Measurements from ENCODE around the gene AGMAT. TPM values are rescaled to one million over a fixed set of nuclear protein-coding genes. Genes with fewer than 3 reads are reported as not detected.
"Not testable (repeated sequence)": the region's sequence is repeated elsewhere in the genome, so short reads cannot be mapped to it uniquely, and the experiment has no call there.

The AGMAT gene
- total RNA-seq, 8 experiments from 2014 or later = 0.14 to 1.2 (median 0.65) TPM

DNA sequence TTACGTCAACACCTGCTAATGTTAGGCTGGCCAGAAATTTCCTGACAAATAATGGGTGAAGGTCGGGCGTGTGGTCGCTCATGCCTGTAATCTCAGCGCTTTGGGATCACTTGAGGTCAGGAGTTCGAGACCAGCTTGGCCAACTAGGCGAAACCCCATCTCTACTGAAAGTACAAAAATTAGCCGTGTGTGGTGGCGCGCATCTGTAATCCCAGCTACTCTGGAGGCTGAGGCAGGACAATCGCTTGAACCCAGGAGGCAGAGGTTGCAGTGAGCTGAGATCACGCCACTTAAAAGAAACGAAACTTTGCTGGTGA is 19.1 kb upstream of the AGMAT start:
- H3K27ac ChIP-seq = peak overlapping the region; percentile 52 to 72
- WGBS, 10 experiments = 67 to 96% (median 92%) methylated on average over 3 to 12 of the region's 13 CpGs; no CpG with 5 or more reads in 1 of the 10 experiments
- in situ Hi-C loops (cut with MboI; ENCODE audit: low pct_unique_long_range_greater_than_20kb in 2 of 9, low sequenced_read_pairs in 9 of 9, unreplicated experiment in 9 of 9); ATAC-seq (replicated peaks in 6 of 8): not testable (repeated sequence)
- H3K4me1 ChIP-seq (replicated peaks in 1 of 2) = peaks cover 11 to 15% of the 10 kb centered on the region in 2 donors
- H3K4me3 ChIP-seq = peak overlapping the region; percentile 56 to 81 (median 64)

DNA sequence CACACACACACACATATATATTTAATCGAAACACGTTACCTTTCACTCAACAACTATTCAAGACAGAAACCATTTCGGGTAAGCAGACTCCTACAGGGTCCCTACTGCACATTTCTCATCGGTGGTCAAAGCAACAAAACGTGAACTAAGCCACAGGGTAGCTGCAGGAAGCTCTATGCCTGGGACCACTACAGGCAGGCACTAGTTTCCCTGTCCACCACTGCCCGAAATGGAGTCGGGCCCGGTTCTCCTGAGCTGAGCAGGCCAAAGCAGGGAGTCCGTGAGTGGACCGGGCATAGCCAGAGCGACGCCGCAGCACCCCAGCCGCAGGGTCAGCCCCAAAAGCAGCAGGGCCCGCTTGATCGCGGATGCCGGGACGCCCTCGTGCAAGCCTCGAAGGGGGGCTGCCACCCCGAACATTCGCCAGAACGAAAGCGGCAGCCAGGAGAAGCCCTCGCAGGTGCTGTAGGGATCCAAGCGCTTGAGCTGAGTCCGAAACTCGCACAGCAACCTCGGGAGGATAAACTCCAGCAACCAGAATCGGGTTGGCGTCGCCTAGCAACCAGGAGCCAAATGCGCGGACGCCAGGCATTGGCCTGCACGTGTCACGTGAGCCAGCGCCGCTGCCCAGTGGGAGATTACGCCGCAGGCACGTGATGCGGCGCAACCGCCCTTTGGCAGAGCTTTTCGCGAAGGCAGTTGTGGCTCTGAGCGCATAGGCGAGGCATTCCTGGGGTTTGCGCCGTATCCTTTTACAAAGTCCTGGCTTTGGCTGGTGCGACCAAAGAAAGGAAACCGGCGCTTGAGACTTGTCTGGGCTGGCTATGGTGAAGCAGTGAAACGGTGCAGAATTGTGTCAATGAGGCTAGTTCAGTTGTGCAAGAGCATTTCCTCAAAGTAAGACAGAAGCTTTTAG is 18.5 kb upstream of the AGMAT start:
- peak; percentile 95 to 98 (median 96) for ATAC-seq (replicated peaks in 6 of 8)
- Histone ChIP-seq H3K27ac (peak overlapping the region; percentile 52 to 72), H3K4me3 (peak overlapping the region; percentile 56 to 81 (median 64)), H3K4me1 (replicated peaks in 1 of 2) (peaks cover 11 to 15% of the 10 kb centered on the region in 2 donors)
- in situ Hi-C loops (cut with MboI; ENCODE audit: low pct_unique_long_range_greater_than_20kb in 2 of 9, low sequenced_read_pairs in 9 of 9, unreplicated experiment in 9 of 9) = no loop called here
- WGBS, 10 experiments = 2 to 32% (median 4%) methylated on average over 5 to 46 of the region's 56 CpGs; no CpG with 5 or more reads in 2 of the 10 experiments

DNA sequence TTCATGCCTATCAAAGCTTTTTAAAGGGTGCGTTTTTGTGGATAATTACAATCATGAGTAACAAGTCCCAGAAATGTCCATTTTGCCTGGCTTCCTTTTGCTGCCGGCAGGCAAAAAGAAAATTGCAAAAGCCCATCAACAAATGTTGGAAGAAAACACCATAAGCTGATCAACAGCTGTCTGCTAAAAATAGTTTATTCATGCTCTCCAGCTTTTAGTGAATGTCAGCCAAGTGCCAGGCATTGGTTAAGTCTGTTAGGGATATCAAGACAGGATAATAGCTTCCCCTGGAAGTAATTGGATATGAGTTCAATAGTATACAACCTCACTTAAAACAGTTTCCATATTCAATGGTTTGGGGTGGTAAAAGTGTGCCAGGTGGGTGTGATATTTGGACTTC is 13.6 kb upstream of the AGMAT start:
- peak in 1 of 8 experiments; percentile 5 for ATAC-seq (replicated peaks in 6 of 8)
- in situ Hi-C loops (cut with MboI; ENCODE audit: low pct_unique_long_range_greater_than_20kb in 2 of 9, low sequenced_read_pairs in 9 of 9, unreplicated experiment in 9 of 9) = no loop called here
- no peak overlapping the region for H3K27ac ChIP-seq
- WGBS, 10 experiments = 0 to 93% (median 62%) methylated on average over 1 to 2 of the region's 2 CpGs; no CpG with 5 or more reads in 1 of the 10 experiments
- no peak overlapping the region for H3K4me3 ChIP-seq
- peaks cover 10 to 18% of the 10 kb centered on the region in 2 donors for H3K4me1 ChIP-seq (replicated peaks in 1 of 2)

DNA sequence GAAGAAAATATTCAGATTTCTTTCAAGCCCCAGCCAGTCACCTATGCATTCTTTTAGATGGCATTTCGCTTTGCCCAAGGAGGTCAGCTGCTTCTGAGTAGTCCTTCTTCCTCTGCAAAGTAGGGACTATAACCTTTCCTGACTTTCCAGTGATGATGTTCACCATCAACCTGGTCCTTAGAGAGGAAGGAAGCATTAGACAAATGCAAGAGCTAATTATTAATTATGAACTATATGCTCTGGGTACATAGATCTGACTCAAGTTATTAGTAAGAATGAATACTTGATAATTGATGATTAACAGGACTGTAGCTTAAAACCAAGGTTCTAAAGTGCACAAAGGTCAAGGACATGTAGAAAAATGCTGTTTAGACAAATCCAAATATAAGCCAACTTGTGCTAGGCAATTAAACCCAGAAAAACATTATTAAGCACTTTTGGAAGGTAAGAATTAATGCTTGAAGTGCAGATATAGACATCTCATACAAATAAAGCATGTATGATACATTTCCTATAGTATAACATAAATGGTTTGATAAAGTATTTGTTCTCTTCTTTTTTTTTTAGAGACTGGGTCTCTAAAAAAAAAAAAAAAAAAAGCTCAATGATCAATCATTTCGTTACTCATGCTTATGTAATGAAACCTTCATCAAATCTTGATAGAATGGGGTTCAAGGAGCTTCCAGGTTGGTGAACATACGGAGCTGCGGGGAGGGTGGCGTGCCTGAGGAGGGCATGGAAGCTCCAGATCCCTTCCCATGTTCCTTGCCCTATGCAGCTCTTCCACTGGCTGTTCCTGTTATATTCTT is 11.2 kb upstream of the AGMAT start:
- Histone ChIP-seq H3K4me3 (no peak overlapping the region), H3K27ac (no peak overlapping the region), H3K4me1 (replicated peaks in 1 of 2) (peaks cover 3 to 9% of the 10 kb centered on the region in 2 donors)
- WGBS, 10 experiments = 53 to 100% (median 80%) methylated on average over 1 to 5 of the region's 5 CpGs
- no peak for ATAC-seq (replicated peaks in 6 of 8)
- in situ Hi-C loops (cut with MboI; ENCODE audit: low pct_unique_long_range_greater_than_20kb in 2 of 9, low sequenced_read_pairs in 9 of 9, unreplicated experiment in 9 of 9) = no loop called here

DNA sequence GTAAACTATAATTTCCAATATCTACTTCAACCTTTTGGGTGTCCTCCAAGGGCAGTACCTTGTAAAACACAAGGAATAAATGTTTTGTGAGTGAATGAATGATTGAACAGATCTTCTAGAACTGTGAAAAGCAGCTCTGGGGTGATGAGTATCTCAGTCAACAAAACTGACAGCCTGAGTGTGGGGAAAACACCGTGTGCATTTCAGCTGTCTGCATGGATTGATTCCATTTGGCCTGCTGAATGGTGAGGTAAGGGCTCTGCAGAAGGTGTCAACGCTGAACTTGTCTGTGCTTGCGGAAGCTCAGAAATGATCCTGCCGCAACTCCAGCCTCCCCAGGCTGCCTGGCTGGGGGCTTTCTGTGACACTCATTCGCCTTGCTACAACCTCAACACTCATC is 7.4 kb upstream of the AGMAT start:
- H3K27ac ChIP-seq = no peak overlapping the region
- in situ Hi-C loops (cut with MboI; ENCODE audit: low pct_unique_long_range_greater_than_20kb in 2 of 9, low sequenced_read_pairs in 9 of 9, unreplicated experiment in 9 of 9) = no loop called here
- H3K4me3 ChIP-seq = no peak overlapping the region
- peak in 1 of 8 experiments; percentile 76 for ATAC-seq (replicated peaks in 6 of 8)
- 0 to 86% (median 67%) methylated on average over 1 to 5 of the region's 5 CpGs; no CpG with 5 or more reads in 2 of the 10 experiments for WGBS, 10 experiments
- peaks cover 3 to 9% of the 10 kb centered on the region in 2 donors for H3K4me1 ChIP-seq (replicated peaks in 1 of 2)

DNA sequence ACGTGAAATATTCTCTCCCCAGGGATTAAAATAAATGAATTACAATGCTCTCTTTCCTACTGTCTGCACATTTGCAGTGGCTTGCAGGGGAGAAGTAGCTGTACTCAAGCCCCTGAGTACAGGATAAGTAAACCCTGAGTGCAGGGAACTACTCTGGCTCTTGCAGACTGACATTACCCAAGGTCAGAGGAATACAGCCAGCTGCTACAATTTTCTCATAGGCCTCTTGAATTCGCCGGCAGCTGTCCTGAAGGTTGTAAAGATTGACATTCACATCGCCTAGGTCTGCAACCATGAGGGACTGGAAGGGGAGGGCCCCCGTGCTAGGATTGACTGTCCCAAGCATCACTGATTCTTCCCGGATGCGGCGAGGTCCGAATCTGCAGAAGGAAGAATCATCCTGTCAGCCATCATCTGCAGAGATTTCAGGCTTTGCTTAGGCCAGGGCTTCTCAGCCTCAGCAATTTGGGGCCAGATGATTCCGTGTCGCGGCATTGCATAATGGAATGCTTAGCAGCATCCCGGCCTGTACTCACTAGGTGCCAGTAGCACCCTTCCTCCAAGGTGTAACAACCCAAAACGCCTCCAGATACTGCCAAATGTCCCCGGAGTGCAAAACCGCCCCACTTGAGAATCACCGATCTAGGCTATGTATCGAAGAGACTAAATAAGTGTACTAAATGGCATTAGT is 1.7 kb downstream of the AGMAT start:
- ATAC-seq (replicated peaks in 6 of 8) = peak in 1 of 8 experiments; percentile 20
- in situ Hi-C loops (cut with MboI; ENCODE audit: low pct_unique_long_range_greater_than_20kb in 2 of 9, low sequenced_read_pairs in 9 of 9, unreplicated experiment in 9 of 9) = no loop called here
- H3K4me3 ChIP-seq = no peak overlapping the region
- 62 to 100% (median 88%) methylated on average over 1 to 17 of the region's 18 CpGs; no CpG with 5 or more reads in 3 of the 10 experiments for WGBS, 10 experiments
- peak overlapping the region in 1 of 2 donors; percentile 8 for H3K27ac ChIP-seq
- peaks cover 0 to 9% of the 10 kb centered on the region in 2 donors for H3K4me1 ChIP-seq (replicated peaks in 1 of 2)

DNA sequence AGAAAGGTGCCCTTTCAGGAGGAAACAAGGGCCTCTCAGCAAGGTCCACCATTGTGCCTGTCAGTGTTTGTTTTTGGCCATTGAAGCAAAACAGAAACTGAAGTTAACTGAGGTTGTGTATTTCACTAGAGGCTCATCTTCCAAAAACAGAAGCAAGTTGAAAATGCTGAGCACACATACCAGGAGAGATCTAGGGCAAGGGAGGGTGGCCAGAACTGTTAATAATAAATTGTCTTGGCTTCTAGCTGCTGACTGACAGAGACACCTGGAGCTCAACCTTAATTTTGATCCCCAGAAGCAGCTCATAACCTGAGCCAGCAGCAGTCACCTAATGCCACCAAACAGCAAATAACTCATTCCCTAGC is 5.2 kb downstream of the AGMAT start:
- no peak for ATAC-seq (replicated peaks in 6 of 8)
- in situ Hi-C loops (cut with MboI; ENCODE audit: low pct_unique_long_range_greater_than_20kb in 2 of 9, low sequenced_read_pairs in 9 of 9, unreplicated experiment in 9 of 9) = no loop called here

DNA sequence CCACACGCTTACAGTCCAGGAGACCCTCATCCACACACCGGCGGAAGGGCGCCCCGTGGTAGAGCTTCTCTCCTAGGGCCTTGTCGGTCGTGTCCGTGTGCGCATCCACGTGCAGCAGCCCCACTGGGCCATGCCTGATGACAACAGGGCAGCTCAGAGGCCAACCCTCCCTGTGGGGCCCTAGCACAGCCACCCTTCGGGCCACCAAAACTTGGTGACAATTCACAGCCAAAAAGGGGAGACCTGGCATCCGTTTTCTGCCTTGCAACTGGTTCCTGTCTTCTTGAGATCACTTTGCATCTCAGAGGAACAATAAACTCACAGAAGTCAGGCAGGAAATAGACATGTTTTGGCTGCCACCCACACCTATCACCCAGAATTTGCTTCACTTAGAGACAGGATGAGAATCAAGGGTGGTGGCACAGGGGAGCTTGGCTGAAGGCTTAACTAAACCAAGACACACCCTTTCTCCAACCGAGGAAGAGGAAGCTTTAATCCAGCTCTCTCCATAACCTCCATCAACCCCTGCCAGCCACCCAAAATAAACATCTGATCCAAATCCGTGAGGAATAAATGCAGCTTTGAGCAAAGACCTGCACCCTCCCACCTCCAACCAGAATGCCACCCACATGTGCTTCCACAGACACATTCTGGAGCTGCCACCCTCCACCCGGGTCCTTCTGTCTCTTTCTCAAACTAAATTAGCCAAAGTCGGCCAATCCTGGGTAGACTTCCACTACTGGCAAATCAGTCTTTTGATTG is 5.7 kb downstream of the AGMAT start:
- WGBS, 10 experiments = 31 to 81% (median 66%) methylated on average over 3 to 15 of the region's 16 CpGs; no CpG with 5 or more reads in 4 of the 10 experiments
- Histone ChIP-seq H3K27ac (no peak overlapping the region), H3K4me1 (replicated peaks in 1 of 2) (peaks cover 0 to 3% of the 10 kb centered on the region in 2 donors), H3K4me3 (no peak overlapping the region)
- ATAC-seq (replicated peaks in 6 of 8) = peak in 2 of 8 experiments; percentile 23 to 36
- in situ Hi-C loops (cut with MboI; ENCODE audit: low pct_unique_long_range_greater_than_20kb in 2 of 9, low sequenced_read_pairs in 9 of 9, unreplicated experiment in 9 of 9) = no loop called here

More for the DNA sequence above, 5.2 kb downstream of the AGMAT start:
- peaks cover 0 to 5% of the 10 kb centered on the region in 2 donors for H3K4me1 ChIP-seq (replicated peaks in 1 of 2)
- no peak overlapping the region for H3K4me3 ChIP-seq
- no peak overlapping the region for H3K27ac ChIP-seq

DNA sequence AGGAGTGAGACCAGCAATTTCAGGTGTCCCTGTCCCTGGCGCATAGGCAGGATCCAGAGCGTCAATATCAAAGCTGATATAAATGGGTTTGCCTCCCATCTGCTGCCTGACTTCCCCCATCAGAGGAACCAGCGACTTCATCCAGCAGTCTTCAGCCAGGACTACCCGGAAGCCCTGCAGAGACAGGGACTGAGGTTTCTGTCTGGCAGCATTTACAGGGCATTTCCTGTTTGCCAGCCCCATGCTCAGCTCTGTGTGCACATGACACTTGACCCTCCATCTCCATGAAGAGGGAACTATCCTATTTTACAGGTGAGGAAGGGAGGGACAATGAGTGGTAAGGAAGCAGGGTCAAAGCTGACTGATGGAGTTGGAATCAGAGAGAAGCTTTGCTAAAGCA is 7.2 kb downstream of the AGMAT start:
- in situ Hi-C loops (cut with MboI; ENCODE audit: low pct_unique_long_range_greater_than_20kb in 2 of 9, low sequenced_read_pairs in 9 of 9, unreplicated experiment in 9 of 9) = no loop called here
- H3K4me1 ChIP-seq (replicated peaks in 1 of 2) = no peaks in the 10 kb centered on the region
- no peak overlapping the region for H3K4me3 ChIP-seq
- no peak for ATAC-seq (replicated peaks in 6 of 8)
- 36 to 100% (median 75%) methylated on average over 1 to 4 of the region's 4 CpGs; no CpG with 5 or more reads in 3 of the 10 experiments for WGBS, 10 experiments
- no peak overlapping the region for H3K27ac ChIP-seq

DNA sequence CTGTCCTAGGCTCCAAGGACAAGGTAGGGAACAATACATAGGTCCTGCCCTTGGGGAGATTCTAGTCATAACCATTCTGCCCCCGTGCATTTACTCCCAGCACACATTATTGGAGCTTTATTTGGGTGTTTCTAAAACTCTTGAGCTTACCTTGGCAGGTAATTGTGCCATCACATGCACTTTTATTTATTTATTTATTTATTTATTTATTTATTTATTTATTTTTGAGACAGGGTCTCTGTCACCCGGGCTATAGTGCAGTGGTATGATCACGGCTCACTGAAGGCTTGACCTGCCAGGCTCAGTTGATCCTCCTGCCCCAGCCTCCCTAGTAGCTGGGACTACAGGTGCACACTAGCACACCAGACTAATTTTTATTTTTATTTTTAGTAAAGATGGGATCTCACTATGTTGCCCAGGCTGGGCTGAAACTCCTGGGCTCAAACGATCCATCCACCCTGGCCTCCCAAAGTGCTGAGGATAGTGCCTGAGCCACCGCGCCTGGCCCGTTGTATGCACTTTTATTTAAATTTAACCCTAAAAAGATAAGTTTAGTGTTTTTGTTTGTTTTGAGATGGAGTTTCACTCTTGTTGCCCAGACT is 9.2 kb downstream of the AGMAT start:
- H3K4me3 ChIP-seq = no peak overlapping the region
- WGBS, 10 experiments = 80 to 100% (median 95%) methylated on average over 1 to 7 of the region's 7 CpGs
- in situ Hi-C loops (cut with MboI; ENCODE audit: low pct_unique_long_range_greater_than_20kb in 2 of 9, low sequenced_read_pairs in 9 of 9, unreplicated experiment in 9 of 9) = no loop called here
- no peak for ATAC-seq (replicated peaks in 6 of 8)
- no peaks in the 10 kb centered on the region for H3K4me1 ChIP-seq (replicated peaks in 1 of 2)
- no peak overlapping the region for H3K27ac ChIP-seq

DNA sequence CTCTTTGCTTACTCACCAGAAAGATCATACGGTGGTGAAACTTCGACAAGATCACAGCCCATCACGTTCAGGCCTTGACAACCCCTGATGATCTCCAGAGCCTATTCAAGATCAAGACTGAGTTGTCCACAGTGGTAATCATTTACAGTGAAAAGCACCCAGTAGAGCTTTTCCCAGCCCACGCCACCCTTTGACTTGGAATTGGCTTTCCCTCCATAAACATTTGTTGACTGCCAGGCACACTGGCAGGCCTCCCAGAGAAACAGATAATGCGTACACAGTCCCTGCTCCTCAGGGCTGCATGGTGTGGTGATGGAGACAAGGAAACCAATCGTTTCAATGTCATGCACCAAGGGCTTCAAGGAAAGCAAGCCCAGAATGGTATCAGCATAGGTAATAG is 10.1 kb downstream of the AGMAT start:
- no peak for ATAC-seq (replicated peaks in 6 of 8)
- 81 to 100% (median 92%) methylated on average over 1 to 6 of the region's 6 CpGs; no CpG with 5 or more reads in 3 of the 10 experiments for WGBS, 10 experiments
- Histone ChIP-seq H3K27ac (no peak overlapping the region), H3K4me3 (no peak overlapping the region), H3K4me1 (replicated peaks in 1 of 2) (no peaks in the 10 kb centered on the region)
- in situ Hi-C loops (cut with MboI; ENCODE audit: low pct_unique_long_range_greater_than_20kb in 2 of 9, low sequenced_read_pairs in 9 of 9, unreplicated experiment in 9 of 9) = no loop called here

DNA sequence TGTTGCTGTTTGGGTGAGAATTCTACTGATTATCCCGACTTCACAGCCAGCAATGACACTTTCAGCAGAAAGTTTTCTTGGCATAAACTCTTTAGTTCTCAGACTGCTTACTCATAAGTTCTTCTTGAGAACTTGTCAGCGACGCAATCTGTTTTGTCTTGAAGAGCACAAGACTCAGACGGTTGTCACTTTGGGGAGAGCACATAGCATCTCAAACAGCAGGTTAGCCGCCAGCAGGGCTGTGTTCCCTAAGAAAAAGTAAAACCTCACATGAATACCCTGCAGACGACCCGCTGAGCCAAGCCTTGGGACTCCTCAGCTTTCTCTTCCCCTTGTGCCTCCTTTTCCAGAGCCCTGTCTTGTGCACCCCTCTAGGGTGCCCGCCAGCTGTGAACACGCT is 11.4 kb downstream of the AGMAT start:
- in situ Hi-C loops (cut with MboI; ENCODE audit: low pct_unique_long_range_greater_than_20kb in 2 of 9, low sequenced_read_pairs in 9 of 9, unreplicated experiment in 9 of 9) = no loop called here
- 24 to 100% (median 65%) methylated on average over 1 to 8 of the region's 9 CpGs for WGBS, 10 experiments
- no peak for ATAC-seq (replicated peaks in 6 of 8)
- no peak overlapping the region for H3K27ac ChIP-seq
- H3K4me3 ChIP-seq = no peak overlapping the region
- no peaks in the 10 kb centered on the region for H3K4me1 ChIP-seq (replicated peaks in 1 of 2)
